Measurements from ENCODE around the gene STAMBP. TPM values are rescaled to one million over a fixed set of nuclear protein-coding genes. Genes with fewer than 3 reads are reported as not detected.

STAMBP gene
- total RNA-seq, 1 donor from 2014 or later, result 39.1 TPM

DNA sequence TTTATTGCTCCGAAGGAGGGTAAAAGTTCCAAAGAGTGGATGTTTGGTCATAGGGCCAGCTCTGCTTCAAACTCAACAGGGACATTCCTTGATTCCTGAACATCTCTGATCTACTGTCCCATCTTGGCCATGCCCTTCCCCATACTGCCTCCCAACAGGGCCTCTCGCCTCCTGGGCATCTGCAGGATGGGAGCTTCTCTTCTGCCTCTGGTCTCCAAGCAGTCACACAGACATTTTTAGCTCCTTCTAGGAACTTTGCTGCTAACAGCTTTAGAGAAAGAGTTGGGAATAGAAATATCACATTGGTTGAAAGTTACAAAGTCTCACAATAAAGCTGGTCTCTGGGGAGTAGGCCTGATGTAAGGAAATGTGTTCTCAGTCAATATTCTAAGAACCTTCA lies 88.5 kb downstream of the STAMBP start:
- TF ChIP-seq, protein P1, sequence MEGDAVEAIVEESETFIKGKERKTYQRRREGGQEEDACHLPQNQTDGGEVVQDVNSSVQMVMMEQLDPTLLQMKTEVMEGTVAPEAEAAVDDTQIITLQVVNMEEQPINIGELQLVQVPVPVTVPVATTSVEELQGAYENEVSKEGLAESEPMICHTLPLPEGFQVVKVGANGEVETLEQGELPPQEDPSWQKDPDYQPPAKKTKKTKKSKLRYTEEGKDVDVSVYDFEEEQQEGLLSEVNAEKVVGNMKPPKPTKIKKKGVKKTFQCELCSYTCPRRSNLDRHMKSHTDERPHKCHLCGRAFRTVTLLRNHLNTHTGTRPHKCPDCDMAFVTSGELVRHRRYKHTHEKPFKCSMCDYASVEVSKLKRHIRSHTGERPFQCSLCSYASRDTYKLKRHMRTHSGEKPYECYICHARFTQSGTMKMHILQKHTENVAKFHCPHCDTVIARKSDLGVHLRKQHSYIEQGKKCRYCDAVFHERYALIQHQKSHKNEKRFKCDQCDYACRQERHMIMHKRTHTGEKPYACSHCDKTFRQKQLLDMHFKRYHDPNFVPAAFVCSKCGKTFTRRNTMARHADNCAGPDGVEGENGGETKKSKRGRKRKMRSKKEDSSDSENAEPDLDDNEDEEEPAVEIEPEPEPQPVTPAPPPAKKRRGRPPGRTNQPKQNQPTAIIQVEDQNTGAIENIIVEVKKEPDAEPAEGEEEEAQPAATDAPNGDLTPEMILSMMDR (IDR thresholded peaks at IDR 0.05), result no peak
- peaks cover 2% of the 10 kb centered on the region for H3K4me1 Mint-ChIP-seq (ENCODE audit: unreplicated experiment)
- H3K4me3 Mint-ChIP-seq (ENCODE audit: unreplicated experiment), result no peak overlapping the region
- no peak overlapping the region for H3K27ac Mint-ChIP-seq (ENCODE audit: unreplicated experiment)
- H3K27me3 Mint-ChIP-seq (ENCODE audit: unreplicated experiment), result no peaks in the 10 kb centered on the region
- DNase-seq (ENCODE audit: extremely low spot score, unreplicated experiment), result no peak
- peaks cover 41% of the 10 kb centered on the region for H3K36me3 Mint-ChIP-seq (ENCODE audit: unreplicated experiment)
- no peaks in the 10 kb centered on the region for H3K9me3 Mint-ChIP-seq (ENCODE audit: unreplicated experiment)

DNA sequence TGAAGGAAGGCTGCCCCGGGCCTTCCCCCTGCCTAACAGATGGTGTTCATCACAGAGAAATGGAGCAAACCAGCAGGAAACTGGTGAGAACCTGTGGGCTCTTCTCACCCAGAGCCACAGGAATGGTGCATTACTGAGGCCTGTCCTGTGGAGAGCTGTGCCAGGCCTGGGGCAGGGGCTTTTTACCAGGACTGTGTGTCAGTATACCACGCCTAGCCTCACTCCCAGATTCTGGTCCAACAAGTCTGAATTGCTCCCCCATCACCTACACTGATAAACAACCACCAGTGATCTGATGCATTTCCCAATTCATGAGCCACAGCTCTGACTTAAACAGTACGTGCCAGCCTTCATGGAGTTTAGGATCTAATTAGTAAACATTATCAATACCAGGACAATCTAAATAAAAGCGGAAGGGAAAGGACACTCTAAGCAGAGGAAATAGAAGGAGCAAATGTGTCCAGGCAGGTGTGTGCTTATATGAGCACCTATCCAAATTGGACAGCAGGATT lies 89.0 kb downstream of the STAMBP start:
- Mint-ChIP-seq H3K4me3 (ENCODE audit: unreplicated experiment) (no peak overlapping the region), H3K27ac (ENCODE audit: unreplicated experiment) (no peak overlapping the region), H3K27me3 (ENCODE audit: unreplicated experiment) (no peaks in the 10 kb centered on the region), H3K9me3 (ENCODE audit: unreplicated experiment) (no peaks in the 10 kb centered on the region), H3K4me1 (ENCODE audit: unreplicated experiment) (peaks cover 2% of the 10 kb centered on the region), H3K36me3 (ENCODE audit: unreplicated experiment) (peaks cover 41% of the 10 kb centered on the region)
- TF ChIP-seq, protein P1 (IDR thresholded peaks at IDR 0.05), result no peak
- DNase-seq (ENCODE audit: extremely low spot score, unreplicated experiment), result no peak

DNA sequence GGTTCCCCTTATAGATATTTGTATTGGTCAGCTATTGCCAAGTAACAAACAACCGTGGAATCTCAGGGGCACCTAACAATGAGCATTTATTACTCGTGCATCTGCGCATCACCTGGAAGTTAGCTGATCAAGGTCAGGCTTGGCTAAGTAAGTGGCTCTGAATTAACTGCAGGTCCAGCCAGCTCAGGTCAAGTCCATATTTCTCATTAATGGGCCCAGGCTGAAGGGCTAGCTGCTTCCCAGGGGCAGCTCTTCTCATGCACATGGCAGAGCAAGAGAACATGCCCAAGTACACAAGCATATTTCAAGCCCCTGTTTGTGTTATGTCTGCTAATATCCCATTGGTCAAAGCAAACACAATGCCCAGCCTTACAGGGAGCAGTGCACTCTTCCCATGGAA lies 90.1 kb downstream of the STAMBP start:
- no peak for DNase-seq (ENCODE audit: extremely low spot score, unreplicated experiment)
- TF ChIP-seq, protein P1 (IDR thresholded peaks at IDR 0.05), result no peak
- Mint-ChIP-seq H3K4me3 (ENCODE audit: unreplicated experiment) (no peak overlapping the region), H3K4me1 (ENCODE audit: unreplicated experiment) (peaks cover 2% of the 10 kb centered on the region), H3K9me3 (ENCODE audit: unreplicated experiment) (no peaks in the 10 kb centered on the region), H3K27ac (ENCODE audit: unreplicated experiment) (no peak overlapping the region), H3K36me3 (ENCODE audit: unreplicated experiment) (peaks cover 33% of the 10 kb centered on the region), H3K27me3 (ENCODE audit: unreplicated experiment) (no peaks in the 10 kb centered on the region)

DNA sequence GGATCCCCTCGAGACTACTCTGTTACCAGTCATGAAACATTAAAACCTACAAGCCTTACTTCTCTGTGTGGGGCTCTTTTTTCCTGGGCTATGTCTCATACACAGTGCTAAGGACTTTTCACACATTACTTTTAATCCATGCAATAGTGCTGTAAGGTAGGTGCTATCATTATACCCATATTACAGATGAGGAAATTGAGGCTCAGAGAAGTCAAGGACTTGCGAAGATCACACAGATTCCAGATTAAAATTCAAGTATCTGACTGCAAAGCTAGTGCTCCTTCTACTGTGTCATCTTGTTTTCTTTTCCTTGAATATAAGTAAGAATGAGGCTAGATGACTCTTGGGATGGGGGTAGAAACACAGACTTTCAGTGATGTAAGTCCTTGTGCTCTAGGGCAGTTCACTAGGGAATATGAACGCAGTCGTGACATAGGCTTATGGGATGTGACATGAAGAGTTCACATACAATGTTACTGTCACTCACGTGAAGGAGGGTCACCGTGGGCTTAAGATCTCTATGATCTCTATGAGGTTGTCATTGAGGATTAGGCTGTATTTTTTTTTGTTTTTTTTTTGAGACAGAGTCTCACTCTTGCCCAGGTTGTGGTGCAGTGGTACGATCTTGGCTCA lies 91.0 kb downstream of the STAMBP start:
- Mint-ChIP-seq H3K36me3 (ENCODE audit: unreplicated experiment) (peaks cover 27% of the 10 kb centered on the region), H3K4me1 (ENCODE audit: unreplicated experiment) (peaks cover 2% of the 10 kb centered on the region), H3K9me3 (ENCODE audit: unreplicated experiment) (no peaks in the 10 kb centered on the region), H3K4me3 (ENCODE audit: unreplicated experiment) (no peak overlapping the region), H3K27me3 (ENCODE audit: unreplicated experiment) (no peaks in the 10 kb centered on the region), H3K27ac (ENCODE audit: unreplicated experiment) (no peak overlapping the region)
- TF ChIP-seq, protein P1 (IDR thresholded peaks at IDR 0.05), result no peak
- no peak for DNase-seq (ENCODE audit: extremely low spot score, unreplicated experiment)

DNA sequence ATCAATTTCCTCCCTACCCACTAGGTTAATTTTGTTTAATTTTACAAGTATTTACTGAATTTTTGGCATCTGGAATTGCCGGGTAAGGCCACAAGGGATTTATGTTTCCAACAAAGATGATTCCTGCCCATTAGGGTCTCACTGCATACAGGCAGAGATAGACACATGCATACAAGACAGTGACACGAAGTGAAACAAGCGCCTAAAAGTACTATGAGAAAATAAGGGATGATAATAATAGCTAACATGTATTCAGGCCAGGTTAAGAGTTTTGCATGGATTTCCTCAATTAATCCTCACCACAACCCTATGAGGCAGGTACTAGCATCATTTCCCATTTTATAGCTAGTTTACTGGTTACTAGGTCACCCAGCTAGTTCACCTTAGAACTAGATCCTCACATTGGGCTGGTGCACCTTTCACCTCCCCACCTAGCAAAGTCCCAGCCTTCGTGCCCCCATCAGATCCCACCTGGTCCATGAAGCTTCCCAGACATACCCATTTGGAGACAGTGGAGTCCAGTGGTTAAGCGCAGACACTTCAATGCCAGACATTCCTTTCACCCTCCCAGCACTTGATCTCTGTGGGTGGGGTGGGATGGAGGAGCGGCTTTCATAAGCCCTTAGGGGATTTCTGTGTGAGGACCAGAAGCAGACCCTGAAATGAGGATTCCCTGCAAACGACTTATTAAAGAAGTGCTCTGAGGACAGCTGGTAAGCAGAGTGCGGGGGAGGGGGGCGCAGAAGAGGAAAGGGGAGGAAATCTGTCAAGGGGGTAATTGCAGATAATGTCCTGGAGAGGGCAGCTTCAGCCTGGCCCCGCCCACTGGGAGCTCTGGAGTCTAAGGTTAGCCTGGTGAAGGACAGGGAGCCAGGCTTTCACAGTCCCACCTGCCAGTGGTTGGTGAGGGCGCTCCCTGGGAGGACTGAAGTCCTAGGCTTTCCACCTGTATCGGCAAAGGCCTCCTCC lies 92.1 kb downstream of the STAMBP start:
- no peaks in the 10 kb centered on the region for H3K9me3 Mint-ChIP-seq (ENCODE audit: unreplicated experiment)
- no peak overlapping the region for H3K4me3 Mint-ChIP-seq (ENCODE audit: unreplicated experiment)
- peaks cover 2% of the 10 kb centered on the region for H3K4me1 Mint-ChIP-seq (ENCODE audit: unreplicated experiment)
- H3K36me3 Mint-ChIP-seq (ENCODE audit: unreplicated experiment), result peaks cover 21% of the 10 kb centered on the region
- TF ChIP-seq, protein P1 (IDR thresholded peaks at IDR 0.05), result peak; percentile 34
- H3K27ac Mint-ChIP-seq (ENCODE audit: unreplicated experiment), result no peak overlapping the region
- no peak for DNase-seq (ENCODE audit: extremely low spot score, unreplicated experiment)
- H3K27me3 Mint-ChIP-seq (ENCODE audit: unreplicated experiment), result no peaks in the 10 kb centered on the region

Data from osteocyte (in vitro differentiated cells).